Brain pericyte (primary cell): ENCODE results near the gene RBM48.
"Not testable (repeated sequence)": the region's sequence is repeated elsewhere in the genome, so short reads cannot be mapped to it uniquely, and the experiment has no call there.

Experiments used
- DNase-seq: peaks from one replicate; pipeline ENCODE4 v3.0.0-alpha.2; 2012; ENCODE audit warnings: low read depth, low spot score

The RBM48 gene

DNA sequence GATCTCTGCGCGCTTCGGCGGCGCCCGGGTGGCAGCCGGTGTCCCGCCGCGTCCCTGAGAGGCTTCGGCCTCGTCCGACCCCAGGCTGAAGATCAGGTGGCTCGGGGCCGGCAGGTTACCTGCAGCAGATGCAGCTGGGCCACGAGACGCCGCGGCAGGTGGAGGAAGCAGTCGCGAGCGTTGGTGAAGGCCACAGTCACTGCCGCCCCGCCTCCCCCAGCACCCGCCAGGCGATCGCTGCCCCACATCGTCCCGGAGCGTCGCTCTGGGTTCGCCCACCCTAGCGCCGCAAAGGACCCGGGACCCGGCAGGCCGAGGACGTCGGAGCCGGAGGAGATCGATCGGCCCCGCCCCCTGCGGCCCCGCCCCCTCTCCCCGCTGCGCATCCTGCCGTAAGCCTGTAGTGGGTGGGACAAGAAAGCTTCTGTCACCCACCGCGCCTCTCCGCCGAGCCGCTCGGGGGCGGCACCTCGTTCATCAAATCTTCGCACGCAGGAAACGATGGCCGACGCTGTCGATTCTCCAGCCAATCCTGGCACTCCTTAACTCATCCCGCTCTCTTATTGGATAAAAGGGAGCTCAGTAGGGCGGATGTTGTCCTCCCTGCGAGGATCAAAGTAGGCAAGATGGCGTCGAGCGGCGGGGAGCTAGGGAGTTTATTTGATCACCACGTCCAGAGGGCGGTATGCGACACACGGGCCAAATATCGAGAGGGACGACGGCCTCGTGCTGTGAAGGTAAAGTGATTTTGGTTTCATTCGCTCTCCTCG lies at the start of gene RBM48, which contains the start of gene PEX1:
TSS of gene RBM48 (plus strand) at position 608 of the 770 bp plus-strand sequence. CDS start at position 627, 19 bp downstream.
TSS of gene PEX1 (minus strand) at position 333 of the 770 bp plus-strand sequence. CDS start at position 248, 85 bp downstream.
- peak; percentile 97 for DNase-seq

GRCh38 chr7:92479146-92479545 lies 49.4 kb upstream of the RBM48 start:
- DNase-seq = not testable (repeated sequence)

- DNase-seq = not testable (repeated sequence)
Measured at GRCh38 chr7:92483624-92484023, 45.0 kb upstream of the RBM48 start.

DNA sequence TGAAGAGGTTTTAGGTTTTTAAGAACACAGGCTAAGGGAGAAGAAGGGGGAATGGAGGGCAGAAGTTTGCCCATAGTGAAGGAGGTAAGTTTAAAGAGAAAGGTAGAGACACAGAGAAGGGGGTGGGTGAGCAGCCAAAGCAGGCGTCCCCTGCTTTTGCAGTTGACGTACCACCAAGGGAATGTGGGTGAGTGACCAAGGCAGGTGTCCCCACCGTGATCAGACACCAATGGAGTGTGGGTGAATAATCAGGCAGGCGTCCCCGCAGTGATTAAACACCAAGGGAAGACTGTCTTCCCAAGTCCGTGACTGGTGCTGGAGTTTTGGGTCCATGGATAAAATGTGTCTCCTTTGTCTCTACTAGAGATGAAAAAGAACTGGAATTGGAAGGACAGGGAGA lies 44.4 kb upstream of the RBM48 start:
- DNase-seq = not testable (repeated sequence)

DNA sequence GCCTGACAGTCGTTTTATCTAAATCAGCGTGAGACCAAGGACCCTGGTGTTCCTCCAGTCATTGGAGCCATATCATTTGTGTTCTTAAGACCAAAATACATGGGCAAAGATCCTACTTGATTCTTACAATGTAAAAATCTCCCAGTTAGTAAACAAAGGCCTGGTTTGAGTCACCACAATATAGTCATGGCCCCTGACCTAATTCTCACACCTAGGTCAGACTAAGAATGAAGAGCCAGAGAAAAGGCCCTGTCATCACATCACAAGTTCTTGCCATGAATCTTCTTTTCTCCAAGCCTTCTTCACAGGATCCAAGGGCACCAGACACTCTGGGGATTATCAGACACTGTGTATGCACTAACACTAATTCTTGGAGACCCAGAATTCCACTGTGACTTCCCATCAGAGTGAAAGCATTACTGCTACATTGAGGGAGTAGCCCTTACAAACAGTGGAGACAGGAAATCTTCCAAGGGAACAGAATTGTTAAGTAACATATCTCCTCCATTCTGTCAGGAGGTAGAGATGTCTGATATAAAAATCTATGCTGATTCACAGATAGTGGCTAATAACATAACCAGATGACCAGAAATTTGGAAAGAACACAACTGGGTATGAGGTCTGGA lies 43.2 kb upstream of the RBM48 start:
- no peak for DNase-seq

- DNase-seq = no peak
Measured at GRCh38 chr7:92485974-92486373, 42.6 kb upstream of the RBM48 start.

- DNase-seq = no peak
Measured at GRCh38 chr7:92487804-92488203, 40.8 kb upstream of the RBM48 start.

DNA sequence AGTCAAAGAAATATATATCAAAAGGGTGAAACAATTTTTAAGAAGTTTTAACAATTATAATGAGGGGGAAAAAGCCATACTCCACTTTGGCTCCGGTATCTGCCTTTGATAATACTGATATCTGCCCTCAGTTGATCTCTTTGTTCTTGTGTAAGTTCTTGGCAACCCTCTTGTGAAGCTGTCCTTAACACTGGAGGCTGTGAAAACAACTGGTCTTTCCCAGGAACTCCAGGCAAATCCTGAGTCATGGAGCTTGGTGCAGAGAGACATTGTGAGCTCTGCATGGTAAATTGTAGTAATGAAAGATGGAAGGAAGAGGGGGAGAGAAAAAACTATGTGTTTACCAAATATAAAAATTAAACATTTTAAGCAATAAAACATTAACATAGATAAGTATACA lies 39.0 kb upstream of the RBM48 start:
- DNase-seq = no peak

DNA sequence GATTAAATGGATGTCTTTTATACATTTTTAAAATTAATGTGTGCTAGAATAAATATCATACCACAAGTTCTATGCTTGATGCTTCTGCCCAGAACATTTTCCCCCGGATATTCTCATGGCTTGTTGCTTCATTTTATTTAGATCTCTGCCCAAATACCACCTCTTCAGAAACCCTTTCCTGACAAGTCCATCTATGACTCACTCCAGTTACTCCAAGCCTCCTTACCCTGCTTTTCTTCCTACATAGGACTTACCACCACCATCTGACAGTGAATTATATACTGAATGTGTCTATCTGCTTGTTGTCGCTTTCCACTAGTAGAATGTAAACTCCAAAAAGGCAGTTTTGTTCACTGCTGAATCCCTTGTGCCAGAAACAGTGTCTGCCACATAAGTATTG lies 31.7 kb upstream of the RBM48 start:
- no peak for DNase-seq

- DNase-seq = no peak
Measured at GRCh38 chr7:92498557-92498956, 30.0 kb upstream of the RBM48 start.

DNA sequence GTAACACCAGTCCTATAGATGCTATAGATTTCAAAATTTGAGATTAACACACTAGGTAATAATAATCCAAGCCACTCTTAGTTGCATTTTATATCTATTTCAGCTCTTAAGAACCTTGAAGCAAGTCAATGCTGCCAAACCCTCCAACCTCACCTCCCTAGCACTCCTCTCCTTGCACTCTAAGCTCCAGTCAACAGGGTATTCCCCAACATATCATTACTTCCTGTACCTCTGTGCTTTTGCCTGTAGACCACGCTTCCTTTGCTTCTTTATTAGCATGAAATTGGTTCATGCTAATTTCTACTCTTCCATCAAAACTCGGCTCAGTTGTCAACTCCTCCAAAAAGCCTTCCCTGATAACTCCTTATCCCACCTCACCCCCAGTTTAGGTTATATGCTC lies 24.8 kb upstream of the RBM48 start:
- no peak for DNase-seq

DNA sequence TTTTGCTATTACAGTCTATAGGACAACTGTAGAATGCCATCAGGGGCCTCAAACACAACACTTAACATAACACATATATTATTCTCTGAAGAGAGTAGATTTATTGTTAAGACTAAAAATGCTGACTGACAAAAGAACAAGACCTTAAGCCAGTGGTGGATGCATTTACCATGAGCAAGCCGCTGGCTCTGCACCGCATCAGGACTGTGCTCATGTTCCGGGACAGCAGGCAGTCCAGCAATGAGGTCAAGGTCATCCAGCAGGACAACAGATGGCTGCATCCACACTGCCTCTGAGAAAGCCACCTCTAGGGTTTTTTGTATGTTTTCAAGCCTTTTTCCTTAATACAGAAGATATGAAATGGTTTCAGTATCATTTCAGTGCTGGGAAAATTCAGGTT lies 24.0 kb upstream of the RBM48 start:
- peak; percentile 4 for DNase-seq

- no peak for DNase-seq
Measured at GRCh38 chr7:92506363-92506762, 22.2 kb upstream of the RBM48 start.

- DNase-seq = no peak
Measured at GRCh38 chr7:92508946-92509345, 19.6 kb upstream of the RBM48 start.

GRCh38 chr7:92513167-92513902 lies 15.3 kb upstream of the RBM48 start:
- no peak for DNase-seq

GRCh38 chr7:92517631-92518030 lies 11.0 kb upstream of the RBM48 start:
- no peak for DNase-seq

DNA sequence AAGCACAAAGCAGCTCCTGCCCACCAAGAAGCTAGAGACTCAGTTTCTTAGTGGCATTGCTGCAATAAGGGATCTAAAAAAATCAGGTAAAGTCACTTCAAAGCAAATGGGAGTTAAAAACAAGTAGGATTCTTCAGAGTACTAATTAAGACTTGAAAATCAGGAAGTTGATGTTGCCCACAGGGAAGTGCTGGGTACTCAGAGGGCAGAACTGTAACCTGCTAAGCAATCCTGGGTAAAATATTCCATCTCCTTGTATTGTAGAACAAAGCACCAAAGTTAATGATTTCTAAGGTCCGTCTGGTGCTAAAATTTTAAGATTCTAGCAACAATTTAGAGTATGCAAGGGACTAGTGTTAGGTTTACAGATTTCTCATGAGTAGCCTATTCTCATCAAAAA lies 8.6 kb upstream of the RBM48 start:
- no peak for DNase-seq

DNA sequence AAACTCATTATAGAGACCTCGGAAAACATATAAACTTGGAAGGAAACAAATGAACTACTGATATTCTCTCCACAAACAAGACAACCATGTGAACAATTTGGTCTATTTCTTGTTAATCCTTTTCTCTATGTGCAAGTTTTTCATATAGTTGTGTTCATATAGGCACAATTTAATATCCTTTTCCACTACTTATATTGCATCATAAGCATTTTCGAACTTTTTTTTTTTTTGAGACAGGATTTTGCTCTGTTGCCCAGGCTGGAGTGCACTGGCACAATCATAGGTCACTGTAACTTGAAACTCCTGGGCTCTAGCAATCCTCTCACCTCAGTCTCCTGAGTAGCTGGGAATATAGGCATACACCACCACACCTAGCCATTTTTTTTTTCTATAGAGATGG lies 5.5 kb upstream of the RBM48 start:
- DNase-seq = no peak

- DNase-seq = peak; percentile 3
Measured at GRCh38 chr7:92527300-92528187, 1.1 kb upstream of the RBM48 start.

GRCh38 chr7:92528958-92529264 lies 316 bp downstream of the RBM48 start:
- no peak for DNase-seq

DNA sequence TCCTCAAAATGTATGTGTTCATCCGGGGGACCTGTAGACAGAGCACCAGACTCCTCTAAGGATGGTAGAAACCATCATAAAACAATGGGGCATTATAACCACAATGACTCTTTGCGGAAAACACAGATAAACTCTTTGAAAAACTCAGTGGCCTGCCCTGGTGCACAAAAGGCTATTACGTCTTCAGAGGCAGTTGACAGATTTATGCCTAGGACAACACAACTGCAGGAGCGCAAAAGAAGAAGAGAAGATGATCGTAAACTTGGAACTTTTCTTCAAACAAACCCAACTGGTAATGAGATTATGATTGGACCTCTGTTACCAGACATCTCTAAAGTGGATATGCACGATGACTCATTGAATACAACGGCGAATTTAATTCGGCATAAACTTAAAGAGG lies 6.0 kb downstream of the RBM48 start:
- no peak for DNase-seq

GRCh38 chr7:92543542-92543941 lies 14.9 kb downstream of the RBM48 start:
- not testable (repeated sequence) for DNase-seq
